Measurements from ENCODE around the gene AHDC1. TPM values are rescaled to one million over a fixed set of nuclear protein-coding genes. Genes with fewer than 3 reads are reported as not detected.

The AHDC1 gene
- total and polyA plus RNA-seq, 9 of the 15 experiments (the other 6 are each of a cell fraction or from before 2014, with no cell fraction given), result 0.21 to 36.4 (median 4.7) TPM

GRCh38 chr1:27569088-27569460 is 34.9 kb downstream of the AHDC1 start:
- Histone ChIP-seq H3K27me3 (ENCODE audit: control insufficient read depth in 2 of 2, insufficient read depth in 2 of 2, low read length in 2 of 2) (no peaks in the 10 kb centered on the region), H3K4me2 (ENCODE audit: insufficient read depth, low read length) (peak overlapping the region; percentile 37), H2AFZ (ENCODE audit: low read depth, low read length) (no peak overlapping the region), H3K79me2 (ENCODE audit: control insufficient read depth, insufficient read depth, low read length) (peaks cover 78% of the 10 kb centered on the region), H3K9me3 (replicated peaks; ENCODE audit: control insufficient read depth, insufficient read depth, low read depth, low read length) (no peaks in the 10 kb centered on the region), H3K4me1 (replicated peaks in 1 of 2; ENCODE audit: control insufficient read depth in 2 of 2, insufficient read depth in 2 of 2, low read length in 2 of 2) (peaks cover 71 to 95% of the 10 kb centered on the region in 2 experiments), H3K9me1 (ENCODE audit: control insufficient read depth, insufficient read depth, low read length) (peaks cover 7% of the 10 kb centered on the region), H3K4me3 (no peak overlapping the region), H3K36me3 (ENCODE audit: control insufficient read depth, insufficient read depth, low read length) (peaks cover 13% of the 10 kb centered on the region; the same call in 2 of the 3 replicates), H4K20me1 (replicated peaks; ENCODE audit: control insufficient read depth, insufficient read depth, low read length) (peaks cover 33% of the 10 kb centered on the region), H3K9ac (ENCODE audit: insufficient read depth in 1 of 2, low read depth in 2 of 2, low read length in 2 of 2) (peak overlapping the region in 1 of 2 experiments; percentile 88; a peak in 1 of 4 replicates), H3K27ac (ENCODE audit: extremely low read depth, low read depth, low read length) (peak overlapping the region; percentile 47)
- intact Hi-C loops (cut with micrococcal nuclease), result no loop called here
- FAIRE-seq (no peak), DNase-seq (ENCODE audit: extremely low read depth in 1 of 4, low spot score in 3 of 4) (no peak), ATAC-seq (0 out of 3 replicates have a peak, but pooled peaks have one; percentile 0)
- 97% methylated on average over 3 of the region's 3 CpGs for WGBS (ENCODE audit: insufficient coverage, low coverage, missing lambda C conversion rate)
- in situ Hi-C loops (cut with MboI), result no loop called here
- CTCF ChIA-PET (ENCODE audit: low intra/inter-chr PET ratio), result interaction anchor here (0.7 to 1.8 kb wide), 2 partner anchors 37 to 266 kb away, joined by 3 to 6 read pairs; no protein-coding TSS in a partner anchor
- BruUV-seq (replicated peaks), result no TSS peak
- POLR2A ChIA-PET, result interaction anchor here (0.5 to 4.8 kb wide), 9 partner anchors 11 to 174 kb away, joined by 3 to 29 read pairs (median 4); no protein-coding TSS in a partner anchor
- TF ChIP-seq HNRNPL (IDR thresholded peaks at IDR 0.05; ENCODE audit: low read depth, low read length) (no peak), TAF7 (tag; IDR thresholded peaks at IDR 0.05) (no peak), ZNF12 (CRISPR knock-in tag; IDR thresholded peaks at IDR 0.05) (no peak), ZSCAN32 (CRISPR knock-in tag; IDR thresholded peaks at IDR 0.05) (no peak), RBM25 (IDR thresholded peaks at IDR 0.05; ENCODE audit: low read depth, low read length, severe bottlenecking) (no peak), ZNF584 (CRISPR knock-in tag; IDR thresholded peaks at IDR 0.05; ENCODE audit: low read depth) (no peak), SIRT6 (IDR thresholded peaks at IDR 0.05; ENCODE audit: low read depth, low read length) (no peak)
- TF ChIP-seq, protein P1, sequence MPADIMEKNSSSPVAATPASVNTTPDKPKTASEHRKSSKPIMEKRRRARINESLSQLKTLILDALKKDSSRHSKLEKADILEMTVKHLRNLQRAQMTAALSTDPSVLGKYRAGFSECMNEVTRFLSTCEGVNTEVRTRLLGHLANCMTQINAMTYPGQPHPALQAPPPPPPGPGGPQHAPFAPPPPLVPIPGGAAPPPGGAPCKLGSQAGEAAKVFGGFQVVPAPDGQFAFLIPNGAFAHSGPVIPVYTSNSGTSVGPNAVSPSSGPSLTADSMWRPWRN (IDR thresholded peaks at IDR 0.05; ENCODE audit: low read depth), result no peak
- TF ChIP-seq, protein P2, sequence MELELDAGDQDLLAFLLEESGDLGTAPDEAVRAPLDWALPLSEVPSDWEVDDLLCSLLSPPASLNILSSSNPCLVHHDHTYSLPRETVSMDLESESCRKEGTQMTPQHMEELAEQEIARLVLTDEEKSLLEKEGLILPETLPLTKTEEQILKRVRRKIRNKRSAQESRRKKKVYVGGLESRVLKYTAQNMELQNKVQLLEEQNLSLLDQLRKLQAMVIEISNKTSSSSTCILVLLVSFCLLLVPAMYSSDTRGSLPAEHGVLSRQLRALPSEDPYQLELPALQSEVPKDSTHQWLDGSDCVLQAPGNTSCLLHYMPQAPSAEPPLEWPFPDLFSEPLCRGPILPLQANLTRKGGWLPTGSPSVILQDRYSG (tag; conservative IDR thresholded peaks at IDR 0.05; ENCODE audit: low read depth), result no peak
- TF ChIP-seq, protein P3, sequence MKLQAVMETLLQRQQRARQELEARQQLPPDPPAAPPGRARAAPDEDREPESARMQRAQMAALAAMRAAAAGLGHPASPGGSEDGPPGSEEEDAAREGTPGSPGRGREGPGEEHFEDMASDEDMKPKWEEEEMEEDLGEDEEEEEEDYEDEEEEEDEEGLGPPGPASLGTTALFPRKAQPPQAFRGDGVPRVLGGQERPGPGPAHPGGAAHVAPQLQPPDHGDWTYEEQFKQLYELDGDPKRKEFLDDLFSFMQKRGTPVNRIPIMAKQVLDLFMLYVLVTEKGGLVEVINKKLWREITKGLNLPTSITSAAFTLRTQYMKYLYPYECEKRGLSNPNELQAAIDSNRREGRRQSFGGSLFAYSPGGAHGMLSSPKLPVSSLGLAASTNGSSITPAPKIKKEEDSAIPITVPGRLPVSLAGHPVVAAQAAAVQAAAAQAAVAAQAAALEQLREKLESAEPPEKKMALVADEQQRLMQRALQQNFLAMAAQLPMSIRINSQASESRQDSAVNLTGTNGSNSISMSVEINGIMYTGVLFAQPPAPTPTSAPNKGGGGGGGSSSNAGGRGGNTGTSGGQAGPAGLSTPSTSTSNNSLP (IDR thresholded peaks at IDR 0.05; ENCODE audit: borderline replicate concordance, low read depth, low read length), result no peak
- TF ChIP-seq, protein P4, sequence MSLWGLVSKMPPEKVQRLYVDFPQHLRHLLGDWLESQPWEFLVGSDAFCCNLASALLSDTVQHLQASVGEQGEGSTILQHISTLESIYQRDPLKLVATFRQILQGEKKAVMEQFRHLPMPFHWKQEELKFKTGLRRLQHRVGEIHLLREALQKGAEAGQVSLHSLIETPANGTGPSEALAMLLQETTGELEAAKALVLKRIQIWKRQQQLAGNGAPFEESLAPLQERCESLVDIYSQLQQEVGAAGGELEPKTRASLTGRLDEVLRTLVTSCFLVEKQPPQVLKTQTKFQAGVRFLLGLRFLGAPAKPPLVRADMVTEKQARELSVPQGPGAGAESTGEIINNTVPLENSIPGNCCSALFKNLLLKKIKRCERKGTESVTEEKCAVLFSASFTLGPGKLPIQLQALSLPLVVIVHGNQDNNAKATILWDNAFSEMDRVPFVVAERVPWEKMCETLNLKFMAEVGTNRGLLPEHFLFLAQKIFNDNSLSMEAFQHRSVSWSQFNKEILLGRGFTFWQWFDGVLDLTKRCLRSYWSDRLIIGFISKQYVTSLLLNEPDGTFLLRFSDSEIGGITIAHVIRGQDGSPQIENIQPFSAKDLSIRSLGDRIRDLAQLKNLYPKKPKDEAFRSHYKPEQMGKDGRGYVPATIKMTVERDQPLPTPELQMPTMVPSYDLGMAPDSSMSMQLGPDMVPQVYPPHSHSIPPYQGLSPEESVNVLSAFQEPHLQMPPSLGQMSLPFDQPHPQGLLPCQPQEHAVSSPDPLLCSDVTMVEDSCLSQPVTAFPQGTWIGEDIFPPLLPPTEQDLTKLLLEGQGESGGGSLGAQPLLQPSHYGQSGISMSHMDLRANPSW (CRISPR knock-in tag; IDR thresholded peaks at IDR 0.05), result 0 out of 2 replicates have a peak, but pooled peaks have one; percentile 55
- TF ChIP-seq, protein P5, sequence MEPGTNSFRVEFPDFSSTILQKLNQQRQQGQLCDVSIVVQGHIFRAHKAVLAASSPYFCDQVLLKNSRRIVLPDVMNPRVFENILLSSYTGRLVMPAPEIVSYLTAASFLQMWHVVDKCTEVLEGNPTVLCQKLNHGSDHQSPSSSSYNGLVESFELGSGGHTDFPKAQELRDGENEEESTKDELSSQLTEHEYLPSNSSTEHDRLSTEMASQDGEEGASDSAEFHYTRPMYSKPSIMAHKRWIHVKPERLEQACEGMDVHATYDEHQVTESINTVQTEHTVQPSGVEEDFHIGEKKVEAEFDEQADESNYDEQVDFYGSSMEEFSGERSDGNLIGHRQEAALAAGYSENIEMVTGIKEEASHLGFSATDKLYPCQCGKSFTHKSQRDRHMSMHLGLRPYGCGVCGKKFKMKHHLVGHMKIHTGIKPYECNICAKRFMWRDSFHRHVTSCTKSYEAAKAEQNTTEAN (CRISPR knock-in tag; IDR thresholded peaks at IDR 0.05), result no peak

Data from K562 (cell line).